B cell (primary cell): ENCODE measurements around the gene IL13. TPM values are rescaled to one million over a fixed set of nuclear protein-coding genes. Genes with fewer than 3 reads are reported as not detected.

ENCODE experiments used
- ATAC-seq: fragments of 200-7000 bp; cut with Tn5 transposase; one replicate; pipeline ENCODE4 v1.10.0; 2021; ENCODE audit warnings: low read depth, mild to moderate bottlenecking, moderate number of reproducible peaks, moderate library complexity
- CTCF ChIA-PET: fragments of 350-600 bp; sonication (Branson Sonifier 250); formaldehyde crosslinking; loops from one replicate; lab custom pipeline; 2021; ENCODE audit warnings: antibody characterized with exemption, inconsistent platforms; lab: Charles Lee
- POLR2A ChIA-PET: fragments of 350-600 bp; sonication (Branson Sonifier 250); formaldehyde crosslinking; loops from one replicate; lab custom pipeline; 2021; ENCODE audit warnings: antibody characterized with exemption; lab: Charles Lee
- DNase-seq: peaks from one replicate; pipeline ENCODE4 v3.0.0; 2013
- H2AFZ ChIP-seq: 2 replicates; pipeline ENCODE4 v1.6.1; 2012; ENCODE audit warnings: mild to moderate bottlenecking, low read depth, low read length; ENCODE audit not compliant: insufficient read depth, poor library complexity, severe bottlenecking
- H3K27ac ChIP-seq, 2 donors: 1 replicate in 1 of 2; 2 replicates in 1 of 2; pipeline ENCODE4 v1.5.1; 2012 to 2013; ENCODE audit warnings: low read length in 2 of 2, mild to moderate bottlenecking in 2 of 2, moderate library complexity in 1 of 2
- H3K27me3 ChIP-seq, 4 experiments: fragments of 200-600 bp in 1 of 4; sonication (generic) in 1 of 4; replicated peaks in 1 of 4; 1 replicate in 2 of 4; 2 replicates in 2 of 4; pipeline versions ENCODE4 v1.6.1 to v1.7.0; 2013 to 2016; ENCODE audit warnings: low read length in 3 of 4, mild to moderate bottlenecking in 2 of 4, mixed read lengths in 1 of 4, moderate library complexity in 1 of 4; ENCODE audit not compliant: insufficient read depth in 4 of 4, control insufficient read depth in 3 of 4; ENCODE audit errors: control extremely low read depth in 1 of 4
- H3K36me3 ChIP-seq, 2 experiments: replicated peaks in 1 of 2; 1 replicate in 1 of 2; 2 replicates in 1 of 2; pipeline versions ENCODE4 v1.6.1 to v1.7.1; 2013; ENCODE audit warnings: low read length in 1 of 2; ENCODE audit not compliant: insufficient read depth in 2 of 2, control insufficient read depth in 1 of 2; ENCODE audit errors: control extremely low read depth in 1 of 2, extremely low read depth in 1 of 2
- H3K4me1 ChIP-seq, 2 donors: fragments of 200-600 bp in 1 of 2; sonication (generic) in 1 of 2; 1 replicate in 1 of 2; 2 replicates in 1 of 2; pipeline versions ENCODE4 v1.5.1 to v1.6.1; 2013 to 2017; ENCODE audit warnings: low read length in 2 of 2; ENCODE audit not compliant: control insufficient read depth in 2 of 2, insufficient read depth in 2 of 2
- H3K4me2 ChIP-seq: replicated peaks from 2 replicates; pipeline ENCODE3; 2012; ENCODE audit warnings: mild to moderate bottlenecking, low read depth, low read length; ENCODE audit not compliant: poor library complexity, severe bottlenecking
- H3K4me3 ChIP-seq, 5 experiments: fragments of 200-600 bp in 1 of 5; sonication (generic) in 1 of 5; 1 replicate in 3 of 5; 2 replicates in 2 of 5; pipeline versions ENCODE4 v1.5.1 to v1.7.0; 2011 to 2016; ENCODE audit warnings: low read length in 4 of 5, mild to moderate bottlenecking in 4 of 5, low read depth in 2 of 5, control low read depth in 1 of 5, moderate library complexity in 1 of 5; ENCODE audit not compliant: insufficient read depth in 1 of 5; ENCODE audit errors: control extremely low read depth in 1 of 5, extremely low read depth in 1 of 5
- H3K79me2 ChIP-seq: fragments of 200-600 bp; sonication (generic); one replicate; pipeline ENCODE4 v1.6.0; 2016; ENCODE audit warnings: low read length; ENCODE audit not compliant: control insufficient read depth, insufficient read depth
- H3K9ac ChIP-seq: fragments of 200-600 bp; sonication (generic); 2 replicates; pipeline ENCODE4 v1.6.1; 2017; ENCODE audit warnings: mild to moderate bottlenecking, low read length, moderate library complexity
- H3K9me3 ChIP-seq, 3 donors: one replicate each; pipeline versions ENCODE4 v1.6.1 to v1.7.1; 2013; ENCODE audit warnings: low read length in 2 of 3; ENCODE audit not compliant: control insufficient read depth in 2 of 3, insufficient read depth in 1 of 3; ENCODE audit errors: control extremely low read depth in 1 of 3
- H4K20me1 ChIP-seq: 2 replicates; pipeline ENCODE4 v1.6.0; 2012; ENCODE audit warnings: mild to moderate bottlenecking, low read length; ENCODE audit not compliant: insufficient read depth, control insufficient read depth, poor library complexity, severe bottlenecking
- H3K27ac Mint-ChIP-seq: one replicate; pipeline ENCODE4 v1.8.0; 2021; ENCODE audit warnings: mixed read lengths
- H3K27me3 Mint-ChIP-seq: one replicate; pipeline ENCODE4 v1.8.0; 2021; ENCODE audit warnings: mixed read lengths
- H3K4me1 Mint-ChIP-seq: one replicate; pipeline ENCODE4 v1.8.0; 2021; ENCODE audit warnings: mixed read lengths
- H3K4me3 Mint-ChIP-seq: one replicate; pipeline ENCODE4 v1.8.0; 2021; ENCODE audit warnings: mixed read lengths
- H3K9me3 Mint-ChIP-seq: one replicate; pipeline ENCODE4 v1.8.0; 2022; ENCODE audit warnings: mixed read lengths; ENCODE audit not compliant: insufficient read depth
- EZH2 ChIP-seq: IDR thresholded peaks from 2 replicates; pipeline ENCODE4 v1.6.1; 2012; ENCODE audit warnings: borderline replicate concordance, low read depth, mild to moderate bottlenecking, moderate library complexity, low read length; ENCODE audit not compliant: insufficient read depth, poor library complexity, severe bottlenecking
- WGBS: methylation state at CpG from one replicate; pipeline ENCODE4 v1.1.5; 2013; ENCODE audit warnings: missing lambda C conversion rate; ENCODE audit not compliant: insufficient coverage; 5-methylcytosine and 5-hydroxymethylcytosine counted together
- intact Hi-C: fragments of 100-400 bp; cut with micrococcal nuclease; formaldehyde crosslinking; loops from one replicate; pipeline ENCODE4 v1.10.0; 2022
- polyA plus RNA-seq: library from polyadenylated mRNA; depleted of rRNA; stranded (reverse); fragments of >200 nt; gene quantifications from 2 replicates; pipeline ENCODE4 v1.2.3, GENCODE V29; 2012
- total RNA-seq, 2 donors: library from RNA; stranded (reverse); fragments of 120-200 nt in 1 of 2; gene quantifications; 1 replicate in 1 of 2; 2 replicates in 1 of 2; pipeline versions ENCODE4 v1.2.3 to v1.2.4, GENCODE V29; 2013 to 2022
- TF ChIP-seq, protein P1 (sequence below): fragments of 200-600 bp; IDR thresholded peaks from one replicate; pipeline ENCODE4 v1.8.0; 2022; ENCODE audit warnings: antibody characterized with exemption, mild to moderate bottlenecking

IL13 gene
- total and polyA plus RNA-seq, 2 donors (not counting 1 experiment from before 2014, with no cell fraction given), result 0.42 to 0.45 TPM

DNA sequence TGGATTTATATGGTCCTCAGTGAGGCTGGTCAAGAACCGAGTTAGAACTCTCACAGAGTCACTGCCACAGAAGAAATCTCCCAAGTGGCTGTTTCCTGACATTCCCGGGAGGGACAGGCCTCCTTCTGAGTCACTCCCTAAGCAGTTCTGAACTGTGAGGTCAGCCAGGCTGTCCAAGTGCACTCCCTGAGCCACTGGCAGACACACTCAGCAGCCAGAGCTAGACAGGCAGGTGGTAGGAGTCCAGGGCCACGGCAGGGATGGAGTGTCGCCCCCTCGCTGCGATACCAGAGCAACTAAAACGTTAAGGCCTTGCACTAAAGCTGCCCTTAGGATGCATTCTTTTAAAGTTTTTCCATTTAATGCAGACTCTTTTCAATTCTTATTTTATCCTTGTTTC is 19.2 kb downstream of the IL13 start:
- CTCF ChIA-PET, result no interaction called here

DNA sequence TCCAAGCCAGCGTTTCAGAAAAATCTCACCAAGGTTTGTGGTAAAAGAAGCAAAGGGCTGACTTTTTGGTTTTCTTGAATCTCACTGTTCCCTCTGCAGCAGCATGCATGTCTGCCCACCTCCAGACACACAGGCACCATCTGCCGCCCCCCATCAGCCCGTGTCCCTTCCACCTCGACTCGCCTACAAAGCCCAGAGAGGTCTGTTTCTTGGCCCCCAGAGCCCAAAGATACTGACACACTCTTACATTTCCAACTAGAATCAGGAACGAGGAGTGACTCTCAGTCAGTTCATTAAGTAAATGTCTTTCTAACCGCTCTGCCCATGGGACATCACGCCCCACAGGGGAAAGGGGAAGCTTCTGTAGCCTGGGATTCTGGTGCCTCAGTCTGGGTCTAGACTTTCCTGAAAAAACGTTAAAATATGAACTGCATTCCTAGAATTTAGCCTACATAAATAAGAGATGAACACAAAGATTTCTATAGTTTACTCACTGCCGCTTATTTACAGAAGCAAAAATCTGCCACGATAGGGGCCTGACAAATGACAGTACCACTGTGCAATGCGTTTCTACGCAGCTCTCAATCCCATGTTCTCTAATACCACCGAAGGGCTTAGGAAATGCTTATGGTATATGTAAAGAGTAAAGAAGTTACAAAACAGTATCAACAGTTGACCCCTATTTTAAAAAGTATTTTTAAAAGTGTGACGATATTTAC is 19.9 kb downstream of the IL13 start:
- Mint-ChIP-seq H3K4me3 (no peak overlapping the region), H3K27ac (no peak overlapping the region), H3K4me1 (peaks cover 32% of the 10 kb centered on the region), H3K27me3 (no peaks in the 10 kb centered on the region), H3K9me3 (no peaks in the 10 kb centered on the region)
- DNase-seq (no peak), ATAC-seq (no peak)
- Histone ChIP-seq H3K36me3 (no peaks in the 10 kb centered on the region), H3K27me3 (no peaks in the 10 kb centered on the region), H3K9ac (no peak overlapping the region), H3K4me2 (no peak overlapping the region), H3K4me1 (peaks cover 19 to 25% of the 10 kb centered on the region in 2 donors), H2AFZ (no peak overlapping the region), H3K79me2 (no peaks in the 10 kb centered on the region), H3K4me3 (no peak overlapping the region), H3K27ac (no peak overlapping the region), H4K20me1 (no peaks in the 10 kb centered on the region), H3K9me3 (no peaks in the 10 kb centered on the region)
- TF ChIP-seq, protein P1, sequence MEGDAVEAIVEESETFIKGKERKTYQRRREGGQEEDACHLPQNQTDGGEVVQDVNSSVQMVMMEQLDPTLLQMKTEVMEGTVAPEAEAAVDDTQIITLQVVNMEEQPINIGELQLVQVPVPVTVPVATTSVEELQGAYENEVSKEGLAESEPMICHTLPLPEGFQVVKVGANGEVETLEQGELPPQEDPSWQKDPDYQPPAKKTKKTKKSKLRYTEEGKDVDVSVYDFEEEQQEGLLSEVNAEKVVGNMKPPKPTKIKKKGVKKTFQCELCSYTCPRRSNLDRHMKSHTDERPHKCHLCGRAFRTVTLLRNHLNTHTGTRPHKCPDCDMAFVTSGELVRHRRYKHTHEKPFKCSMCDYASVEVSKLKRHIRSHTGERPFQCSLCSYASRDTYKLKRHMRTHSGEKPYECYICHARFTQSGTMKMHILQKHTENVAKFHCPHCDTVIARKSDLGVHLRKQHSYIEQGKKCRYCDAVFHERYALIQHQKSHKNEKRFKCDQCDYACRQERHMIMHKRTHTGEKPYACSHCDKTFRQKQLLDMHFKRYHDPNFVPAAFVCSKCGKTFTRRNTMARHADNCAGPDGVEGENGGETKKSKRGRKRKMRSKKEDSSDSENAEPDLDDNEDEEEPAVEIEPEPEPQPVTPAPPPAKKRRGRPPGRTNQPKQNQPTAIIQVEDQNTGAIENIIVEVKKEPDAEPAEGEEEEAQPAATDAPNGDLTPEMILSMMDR, result no peak
- TF ChIP-seq EZH2, result no peak
- intact Hi-C loops, result no loop called here
- CTCF ChIA-PET, result no interaction called here
- POLR2A ChIA-PET, result no interaction called here
- 100% methylated on average over 5 of the region's 15 CpGs for WGBS

More for the DNA sequence above, 19.2 kb downstream of the IL13 start:
- Mint-ChIP-seq H3K27ac (no peak overlapping the region), H3K9me3 (no peaks in the 10 kb centered on the region), H3K4me3 (no peak overlapping the region), H3K4me1 (peaks cover 27% of the 10 kb centered on the region), H3K27me3 (no peaks in the 10 kb centered on the region)
- POLR2A ChIA-PET, result no interaction called here
- Histone ChIP-seq H2AFZ (no peak overlapping the region), H4K20me1 (no peaks in the 10 kb centered on the region), H3K27ac (no peak overlapping the region), H3K4me1 (peaks cover 15 to 24% of the 10 kb centered on the region in 2 donors), H3K9ac (no peak overlapping the region), H3K4me3 (no peak overlapping the region), H3K4me2 (no peak overlapping the region), H3K79me2 (no peaks in the 10 kb centered on the region), H3K27me3 (no peaks in the 10 kb centered on the region), H3K9me3 (no peaks in the 10 kb centered on the region), H3K36me3 (no peaks in the 10 kb centered on the region)
- TF ChIP-seq, protein P1, result no peak
- TF ChIP-seq EZH2, result no peak
- ATAC-seq (no peak), DNase-seq (no peak)
- 63% methylated on average over 4 of the region's 7 CpGs for WGBS
- intact Hi-C loops, result no loop called here
